SW480 (cell line): ENCODE results near the gene STAB1.

Source experiments
- DNase-seq: peaks from one replicate; pipeline ENCODE4 v3.0.0-alpha.2; 2016; ENCODE audit warnings: low spot score

STAB1 gene

GRCh38 chr3:52536369-52537164 is 41.4 kb downstream of the STAB1 start, which contains the start of gene UQCC5:
TSS of gene UQCC5 (plus strand) at chr3:52536605. CDS start at chr3:52536756, 151 bp downstream.
- peak; percentile 98 for DNase-seq

DNA sequence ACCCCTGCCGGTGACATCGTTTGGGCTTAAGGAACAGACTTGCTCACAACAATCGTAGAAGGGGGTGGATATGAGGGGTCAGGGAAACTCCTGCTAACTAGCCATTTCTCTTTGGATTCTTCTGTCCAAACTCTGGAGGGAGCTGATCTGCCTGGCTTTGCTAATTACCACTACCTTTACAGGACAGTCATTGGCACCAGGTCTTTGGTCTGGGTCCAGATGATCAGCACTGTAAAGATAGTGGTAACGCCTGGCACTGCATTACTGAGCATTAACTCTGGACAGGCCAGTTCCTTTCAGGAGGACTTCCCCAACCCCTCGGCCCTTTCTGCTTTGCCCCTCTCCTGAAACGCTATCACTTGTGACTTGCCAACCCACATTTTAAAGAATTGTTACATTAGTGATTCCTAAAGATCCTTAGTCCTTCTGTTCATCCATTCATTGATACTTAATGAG is 42.1 kb downstream of the STAB1 start:
- DNase-seq, result no peak

DNA sequence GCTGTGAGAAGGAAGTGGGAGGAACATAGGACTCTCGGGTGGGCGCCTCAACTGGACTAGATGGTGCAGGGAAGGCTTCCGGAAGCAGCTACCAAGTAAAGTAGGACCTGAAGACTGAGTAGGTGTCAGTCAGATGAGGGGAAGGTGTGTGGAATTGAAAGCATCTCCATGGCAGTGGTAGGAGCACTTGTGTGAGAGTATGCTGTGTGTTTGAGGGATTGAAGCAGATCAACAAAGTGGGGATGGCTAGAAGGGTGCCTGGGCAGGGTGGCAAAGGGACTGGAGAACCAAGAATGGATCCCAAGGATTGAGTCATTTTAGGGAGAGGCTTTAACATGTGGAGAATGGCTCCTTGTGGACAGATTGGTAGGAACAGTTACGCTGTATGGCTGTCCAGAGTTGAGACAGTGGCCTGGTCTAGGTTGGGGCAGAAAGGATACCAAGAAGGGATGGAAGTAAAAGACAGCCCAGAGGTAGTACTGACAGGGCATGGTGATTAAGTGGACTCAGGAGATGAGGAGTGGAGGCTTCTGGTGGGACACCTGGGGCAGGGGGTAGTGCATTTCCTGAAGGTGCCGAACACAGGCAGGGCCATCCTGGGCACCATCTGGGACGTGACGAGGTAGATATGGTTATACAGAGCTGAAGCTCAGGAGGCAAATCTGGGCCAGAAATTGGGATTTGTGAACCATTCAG is 42.7 kb downstream of the STAB1 start:
- no peak for DNase-seq

DNA sequence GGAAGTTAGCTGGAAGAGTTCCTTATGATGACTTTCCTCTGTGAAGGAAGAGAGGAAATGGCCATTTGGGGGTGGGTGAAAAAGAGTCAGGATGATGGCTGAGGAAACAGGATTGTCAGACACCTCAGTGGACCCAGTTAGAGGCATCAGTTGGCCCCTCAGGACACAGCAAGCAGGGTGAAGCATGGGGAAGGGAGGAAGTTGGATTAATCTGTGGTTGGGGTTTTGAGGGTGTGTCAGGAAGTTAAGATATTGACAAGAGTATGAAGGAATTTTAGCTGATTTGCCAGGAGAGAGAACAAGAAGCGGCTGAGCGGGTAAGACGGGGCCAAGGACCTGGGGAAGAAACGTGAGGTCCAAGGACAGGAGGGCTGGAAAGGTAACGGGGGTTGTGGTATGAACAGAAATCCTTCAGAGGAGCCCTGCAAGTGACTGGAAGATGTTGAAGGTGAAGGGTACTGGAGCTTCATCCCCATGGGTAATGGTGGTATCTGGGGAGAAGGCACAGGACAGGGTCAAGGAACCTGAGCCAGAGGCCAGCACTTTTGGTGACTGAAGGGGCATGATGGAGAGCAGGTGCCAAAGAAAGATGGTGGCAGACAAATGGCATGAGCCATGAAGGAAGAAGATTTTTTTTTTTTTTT is 44.0 kb downstream of the STAB1 start:
- DNase-seq, result no peak

- no peak for DNase-seq
Measured at GRCh38 chr3:52541050-52541449, 45.9 kb downstream of the STAB1 start.

GRCh38 chr3:52544937-52545336 is 49.8 kb downstream of the STAB1 start:
- DNase-seq, result peak; percentile 28

- no peak for DNase-seq
Measured at GRCh38 chr3:52546111-52546901, 51.2 kb downstream of the STAB1 start.

DNA sequence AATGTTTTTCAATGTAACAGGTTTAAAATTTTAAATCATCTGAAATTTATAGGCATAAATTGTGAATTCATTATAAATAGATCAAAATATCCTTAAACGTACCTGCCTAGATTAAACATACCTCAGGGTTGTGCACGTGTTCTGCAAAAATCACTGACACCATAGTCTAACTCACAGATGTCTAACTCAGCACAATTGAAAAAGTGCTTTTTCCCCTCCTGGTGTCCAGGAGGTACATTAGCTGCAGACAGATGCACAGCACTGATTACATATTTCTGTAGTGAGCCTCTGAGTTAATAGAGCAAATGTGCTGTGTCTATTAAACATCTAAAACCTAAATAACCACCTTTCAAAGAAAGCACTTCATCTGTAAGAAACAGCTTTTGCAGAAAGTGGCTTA is 52.0 kb downstream of the STAB1 start:
- DNase-seq, result no peak

DNA sequence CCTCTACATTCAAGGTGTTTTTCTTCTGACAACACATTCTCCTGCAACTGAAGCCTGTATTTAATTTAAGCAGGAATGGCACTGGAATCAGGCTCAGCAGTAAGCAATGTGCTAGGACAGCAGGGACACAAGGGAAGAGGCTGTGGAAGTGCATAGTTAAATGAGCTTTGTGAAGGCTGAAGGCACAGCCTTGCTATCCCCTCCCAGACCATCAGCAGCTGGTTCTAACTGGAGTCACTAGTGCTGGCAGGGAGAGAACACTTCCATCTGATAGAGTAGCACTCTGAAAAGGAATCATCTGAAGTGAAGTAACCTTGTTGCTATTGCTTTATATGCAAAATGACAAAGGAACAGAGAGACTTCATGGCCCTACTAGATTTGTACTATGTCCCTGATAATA is 56.0 kb downstream of the STAB1 start:
- DNase-seq, result no peak

- no peak for DNase-seq
Measured at GRCh38 chr3:52552089-52552488, 57.0 kb downstream of the STAB1 start.

GRCh38 chr3:52554026-52554755 is 59.1 kb downstream of the STAB1 start:
- DNase-seq, result no peak

GRCh38 chr3:52555056-52555455 is 59.9 kb downstream of the STAB1 start:
- no peak for DNase-seq

DNA sequence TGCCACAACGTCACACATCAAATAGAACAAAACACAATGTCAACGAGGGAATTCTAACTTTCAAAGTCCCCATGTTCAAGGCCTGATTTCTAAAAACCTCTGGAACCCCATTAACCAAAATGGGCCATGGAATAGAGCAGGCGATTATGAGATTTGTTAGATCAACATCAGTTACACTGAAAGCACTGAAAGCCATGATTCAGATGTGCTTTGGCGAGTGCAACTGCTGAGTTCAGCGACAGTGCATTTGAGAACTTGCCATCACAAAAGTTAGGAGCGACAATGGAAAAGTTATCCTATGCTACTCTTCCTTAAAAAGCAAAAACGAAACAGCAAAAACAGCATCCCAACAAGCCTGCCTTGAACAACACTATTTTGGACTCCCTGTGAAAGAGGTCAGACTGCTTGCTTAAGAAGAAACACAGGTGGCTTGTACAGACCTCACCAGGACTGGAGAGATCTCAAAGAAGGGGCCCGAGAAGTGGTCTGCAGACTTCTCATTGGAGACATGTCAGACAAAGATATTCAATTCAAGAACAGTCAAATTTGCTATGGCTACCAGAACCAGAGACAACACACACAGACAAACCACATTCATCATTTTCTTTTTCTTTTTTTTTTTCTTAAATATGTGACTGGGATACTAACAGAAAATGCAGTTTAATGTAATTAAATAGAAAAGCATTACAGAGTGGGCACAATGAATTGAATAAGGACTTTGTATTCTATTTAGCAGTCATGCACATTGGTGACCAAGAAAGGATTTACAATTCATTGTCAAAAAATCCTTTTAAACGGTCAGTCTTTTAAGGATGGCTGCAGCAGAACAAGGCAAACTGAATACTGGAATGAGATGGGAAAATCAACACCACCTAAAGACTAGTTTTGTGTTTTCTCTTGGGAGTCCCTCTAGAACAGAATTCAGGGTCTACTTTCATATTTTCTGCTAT is 62.1 kb downstream of the STAB1 start:
- DNase-seq, result no peak

- DNase-seq, result no peak
Measured at GRCh38 chr3:52558436-52558835, 63.3 kb downstream of the STAB1 start.

- no peak for DNase-seq
Measured at GRCh38 chr3:52561028-52561747, 66.0 kb downstream of the STAB1 start.

GRCh38 chr3:52563984-52564383 is 68.8 kb downstream of the STAB1 start:
- no peak for DNase-seq

DNA sequence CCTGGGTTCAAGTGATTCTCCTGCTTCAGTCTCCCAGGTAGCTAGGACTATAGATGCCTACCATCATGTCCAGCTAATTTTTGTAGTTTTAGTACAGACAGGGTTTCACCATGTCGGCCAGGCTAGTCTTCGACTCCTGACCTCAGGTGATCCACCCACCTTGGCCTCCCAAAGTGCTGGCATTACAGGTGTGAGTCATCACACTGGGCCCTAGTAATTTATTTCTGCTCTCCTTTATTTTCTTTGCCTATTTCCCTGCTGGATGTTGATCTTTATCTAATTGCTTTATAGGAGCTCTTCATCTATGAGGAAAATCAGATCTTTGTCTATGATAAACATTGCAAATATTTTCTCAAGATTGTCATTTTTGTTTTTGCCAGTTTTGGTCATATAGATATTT is 72.9 kb downstream of the STAB1 start:
- DNase-seq, result no peak

DNA sequence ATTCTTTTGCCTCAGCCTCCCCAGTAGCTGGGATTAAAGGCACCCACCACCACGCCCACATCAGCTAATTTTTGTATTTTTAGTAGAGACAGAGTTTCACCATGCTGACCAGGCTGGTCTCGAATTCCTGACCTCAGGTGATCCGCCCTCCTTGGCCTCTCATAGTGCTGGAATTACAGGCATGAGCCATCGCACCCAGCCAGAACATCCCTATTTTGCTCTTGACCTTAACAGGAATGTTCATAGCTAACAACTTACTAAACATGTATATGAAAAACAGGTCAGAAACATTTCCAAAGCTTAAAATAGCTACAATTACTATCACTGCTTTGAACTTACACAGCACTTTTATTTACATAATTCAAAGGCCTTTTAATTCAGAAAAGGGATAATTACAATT is 74.9 kb downstream of the STAB1 start:
- no peak for DNase-seq

- no peak for DNase-seq
Measured at GRCh38 chr3:52572221-52572620, 77.1 kb downstream of the STAB1 start.
